HK-2 (cell line): ENCODE results near the gene METAP1D.
"Not testable (repeated sequence)": the region's sequence is repeated elsewhere in the genome, so short reads cannot be mapped to it uniquely, and the experiment has no call there.

Experiments used
- DNase-seq: peaks from one replicate; pipeline ENCODE4 v3.0.0-alpha.2; 2018; ENCODE audit not compliant: unreplicated experiment

METAP1D gene

GRCh38 chr2:172102391-172103359 lies 102.9 kb downstream of the METAP1D start, which contains the start of gene DLX2:
TSS of gene DLX2 (minus strand) at chr2:172102900. CDS start at chr2:172102538, 362 bp downstream.
- peak; percentile 90 for DNase-seq

GRCh38 chr2:172103471-172104272 lies 103.9 kb downstream of the METAP1D start:
- peak; percentile 91 for DNase-seq

DNA sequence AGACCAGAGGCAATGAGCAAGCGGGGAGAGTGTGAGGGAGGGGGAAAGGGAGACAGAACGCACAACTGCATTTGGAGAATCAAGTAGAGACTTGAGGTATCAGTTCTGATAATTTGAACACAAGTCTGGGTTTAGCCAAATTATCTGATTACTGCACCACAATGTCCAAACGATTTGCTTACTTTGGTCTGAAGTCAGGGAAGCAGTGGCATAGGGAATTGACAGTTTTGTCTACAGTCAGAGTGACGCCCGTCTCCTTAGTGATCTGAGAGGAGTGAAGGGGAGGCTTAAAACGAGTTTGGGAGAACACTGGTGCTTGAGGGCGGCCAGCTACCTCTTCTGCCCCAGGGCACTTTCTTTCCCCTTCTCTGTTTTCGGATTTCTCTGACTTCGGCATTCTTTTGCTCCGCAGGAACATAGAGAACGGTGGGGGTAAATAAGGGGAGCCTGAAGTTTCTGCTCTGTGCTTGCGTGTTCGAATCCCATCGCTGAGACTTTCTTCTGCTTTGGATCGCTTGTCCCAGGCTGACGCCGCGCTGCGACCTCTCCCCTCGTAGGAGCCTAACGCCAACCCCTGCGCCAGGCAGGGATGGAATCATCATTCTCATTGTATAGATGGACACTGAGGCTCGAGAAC lies 105.8 kb downstream of the METAP1D start:
- DNase-seq = no peak

- DNase-seq = no peak
These were observed 106.6 kb downstream of the METAP1D start for GRCh38 chr2:172106108-172106961.

GRCh38 chr2:172107690-172108586 lies 108.2 kb downstream of the METAP1D start:
- no peak for DNase-seq

GRCh38 chr2:172108587-172108930 lies 108.8 kb downstream of the METAP1D start:
- DNase-seq = no peak

- no peak for DNase-seq
These were observed 109.7 kb downstream of the METAP1D start for GRCh38 chr2:172109256-172109987.

DNA sequence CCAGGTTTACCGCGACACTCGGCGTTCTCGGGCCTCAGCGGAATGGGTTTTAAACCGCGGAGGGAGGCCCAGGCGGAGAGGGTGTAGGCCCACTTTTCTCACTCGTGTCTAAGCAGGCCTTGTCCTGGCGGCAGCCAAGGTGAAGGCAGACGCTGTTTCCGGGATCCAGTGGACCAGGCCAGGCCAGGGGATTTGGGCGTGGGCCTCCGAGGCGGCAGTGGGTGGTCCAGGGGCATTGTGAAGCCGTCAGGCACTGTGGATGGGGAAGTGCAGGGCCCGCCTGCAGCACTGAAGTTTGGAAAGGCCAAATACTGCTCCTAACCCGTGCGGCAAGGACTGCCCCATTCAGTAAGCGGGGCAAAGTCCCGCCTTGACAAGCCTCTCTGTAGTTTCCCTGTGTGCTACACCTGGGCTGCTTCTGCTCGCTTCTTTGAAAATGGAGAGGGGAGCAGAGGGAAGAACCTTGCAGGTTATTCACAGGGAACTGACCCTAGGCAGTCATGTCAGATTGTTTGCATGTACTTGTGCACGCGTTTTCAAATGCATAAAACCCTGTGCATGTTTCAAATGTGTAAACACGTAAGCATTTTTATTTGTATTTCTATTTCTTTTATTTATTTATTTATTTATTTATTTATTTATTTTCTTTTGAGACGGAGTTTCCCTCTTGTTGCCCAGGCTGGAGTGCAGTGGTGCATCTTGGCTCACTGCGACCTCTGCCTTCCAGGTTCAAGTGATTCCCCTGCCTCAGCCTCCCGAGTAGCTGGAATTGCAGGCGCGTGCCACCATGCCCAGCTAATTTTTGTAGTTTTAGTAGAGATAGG lies 110.4 kb downstream of the METAP1D start:
- no peak for DNase-seq

DNA sequence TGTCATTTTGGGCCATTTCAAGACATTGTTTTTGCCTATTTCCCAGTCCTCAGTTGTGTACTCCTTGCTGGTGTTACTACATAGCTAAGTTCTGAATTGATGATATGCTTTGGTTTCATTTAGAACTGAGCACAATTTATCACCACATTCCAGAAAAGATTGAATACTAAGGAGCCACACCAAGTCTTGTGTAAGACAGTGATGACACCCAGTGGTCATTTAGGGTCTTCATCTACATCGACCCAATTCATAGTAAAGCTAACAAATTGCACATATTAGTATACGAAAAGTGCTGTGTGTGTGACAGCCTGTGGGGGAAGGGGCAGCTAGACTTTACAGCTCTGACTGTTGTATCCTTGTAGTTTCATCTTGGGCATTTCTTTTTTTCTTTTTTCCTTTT lies 113.9 kb downstream of the METAP1D start:
- no peak for DNase-seq

- not testable (repeated sequence) for DNase-seq
These were observed 114.4 kb downstream of the METAP1D start for GRCh38 chr2:172114176-172114575.

- DNase-seq = no peak
These were observed 114.8 kb downstream of the METAP1D start for GRCh38 chr2:172114579-172114978.

- DNase-seq = no peak
These were observed 116.4 kb downstream of the METAP1D start for GRCh38 chr2:172116107-172116506.

- DNase-seq = no peak
These were observed 119.3 kb downstream of the METAP1D start for GRCh38 chr2:172119089-172119488.

DNA sequence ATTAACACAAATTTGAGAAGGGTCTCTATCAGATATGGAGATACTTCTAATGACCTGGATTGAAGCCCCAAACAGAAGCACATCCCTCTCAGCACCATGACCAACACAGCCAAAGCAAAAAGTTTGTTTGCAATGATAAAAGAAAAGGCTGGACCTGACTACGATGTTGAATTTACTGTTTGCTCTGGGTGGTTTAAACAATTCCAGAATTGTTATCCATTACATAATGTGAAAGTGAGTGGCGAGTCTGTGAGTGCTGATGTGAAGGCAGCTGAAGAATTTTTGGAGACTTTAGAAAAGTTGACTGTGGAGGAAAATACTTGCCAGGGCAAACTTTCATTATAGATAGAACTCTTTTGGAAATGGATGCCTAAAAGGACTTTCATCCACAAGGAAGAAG lies 120.4 kb downstream of the METAP1D start:
- DNase-seq = no peak

DNA sequence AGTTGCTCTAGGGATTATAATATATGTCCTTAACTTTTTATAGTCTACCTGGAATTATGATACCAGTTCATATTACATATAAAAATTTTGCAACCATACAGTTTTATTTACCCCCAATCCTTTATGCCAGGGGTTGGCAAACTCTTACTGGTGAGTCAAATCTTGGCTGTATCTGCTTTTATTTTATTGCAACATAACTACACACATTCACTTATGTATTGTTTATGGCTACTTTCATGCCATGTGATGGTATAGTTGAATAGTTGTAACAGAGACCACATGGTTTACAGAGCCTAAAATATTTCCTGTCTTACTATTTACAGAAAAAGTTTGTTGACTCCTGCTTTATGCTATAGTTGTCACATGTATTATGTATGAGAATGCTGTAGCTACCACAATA lies 128.7 kb downstream of the METAP1D start:
- DNase-seq = no peak

- DNase-seq = no peak
These were observed 129.7 kb downstream of the METAP1D start for GRCh38 chr2:172129404-172129803.
